Neural cell (in vitro differentiated cells): ENCODE results near the gene ZNF18. TPM values are rescaled to one million over a fixed set of nuclear protein-coding genes. Genes with fewer than 3 reads are reported as not detected.

Experiments used
- H2AFZ ChIP-seq: fragments of 200-600, 300-800 bp; sonication (generic), shearing (Covaris generic); 2 replicates; pipeline ENCODE4 v1.6.0; 2014; ENCODE audit warnings: low read depth, mild to moderate bottlenecking, antibody characterized with exemption, low read length, moderate library complexity
- H3F3A ChIP-seq: fragments of 200-600 bp; shearing (Covaris generic); 2 replicates; pipeline ENCODE4 v1.6.1; 2016; ENCODE audit warnings: mild to moderate bottlenecking, moderate library complexity, mixed read lengths, antibody characterized with exemption, low read length; ENCODE audit not compliant: insufficient read depth, poor library complexity, severe bottlenecking
- H3K27ac ChIP-seq: fragments of 200-600, 300-800 bp; sonication (generic), shearing (Covaris generic); 2 replicates; pipeline ENCODE4 v1.5.1; 2014; ENCODE audit warnings: mild to moderate bottlenecking, low read length, moderate library complexity
- H3K27me3 ChIP-seq: fragments of 300-800, 200-600 bp; sonication (generic), shearing (Covaris generic); 2 replicates; pipeline ENCODE4 v1.6.0; 2014; ENCODE audit warnings: mild to moderate bottlenecking, low read depth, low read length, moderate library complexity; ENCODE audit not compliant: insufficient read depth
- H3K36me3 ChIP-seq: fragments of 300-800, 200-600 bp; sonication (generic), shearing (Covaris generic); 2 replicates; pipeline ENCODE4 v1.5.1; 2014; ENCODE audit warnings: mild to moderate bottlenecking, antibody characterized with exemption, low read length, moderate library complexity; ENCODE audit not compliant: insufficient read depth
- H3K4me2 ChIP-seq: fragments of 300-800, 200-600 bp; sonication (generic), shearing (Covaris generic); 2 replicates; pipeline ENCODE4 v1.6.0; 2014; ENCODE audit warnings: mild to moderate bottlenecking, low read length
- H3K4me3 ChIP-seq: fragments of 300-800, 200-600 bp; sonication (generic), shearing (Covaris generic); 2 replicates; pipeline ENCODE4 v1.5.1; 2014; ENCODE audit warnings: mild to moderate bottlenecking, low read length, moderate library complexity
- H3K79me2 ChIP-seq: fragments of 200-600 bp; shearing (Covaris generic); replicated peaks from 2 replicates; pipeline ENCODE4 v1.6.0; 2014; ENCODE audit warnings: mild to moderate bottlenecking, low read length, moderate library complexity; ENCODE audit not compliant: insufficient read depth
- H3K9ac ChIP-seq: fragments of 300-800, 200-600 bp; sonication (generic), shearing (Covaris generic); 2 replicates; pipeline ENCODE4 v1.6.1; 2016; ENCODE audit warnings: mild to moderate bottlenecking, low read length, mixed read lengths
- H3K9me2 ChIP-seq: fragments of 200-600 bp; shearing (Covaris generic); 2 replicates; pipeline ENCODE4 v1.6.1; 2016; ENCODE audit warnings: mild to moderate bottlenecking, low read length, mixed read lengths; ENCODE audit not compliant: insufficient read depth
- H3K9me3 ChIP-seq: fragments of 200-600, 300-800 bp; sonication (generic), shearing (Covaris generic); 2 replicates; pipeline ENCODE4 v1.6.1; 2016; ENCODE audit warnings: mild to moderate bottlenecking, mixed run types, low read length, moderate library complexity, mixed read lengths
- H4K20me1 ChIP-seq: fragments of 200-600 bp; shearing (Covaris generic); 2 replicates; pipeline ENCODE4 v1.6.1; 2016; ENCODE audit warnings: mild to moderate bottlenecking, mixed run types; ENCODE audit not compliant: insufficient read depth
- EP300 ChIP-seq: fragments of 450-650 bp; conservative IDR thresholded peaks from 2 replicates; pipeline ENCODE4 v1.6.1; 2014; ENCODE audit warnings: antibody characterized with exemption, mild to moderate bottlenecking, moderate library complexity; ENCODE audit not compliant: poor library complexity, severe bottlenecking
- EZH2 ChIP-seq: fragments of 200-600, 300-800 bp; shearing (Covaris generic), sonication (generic); IDR thresholded peaks from 2 replicates; pipeline ENCODE4 v1.6.1; 2014; ENCODE audit warnings: antibody characterized with exemption, low read length, borderline replicate concordance, mild to moderate bottlenecking; ENCODE audit not compliant: insufficient read depth, poor library complexity, severe bottlenecking
- MXI1 ChIP-seq: fragments of 450-650 bp; conservative IDR thresholded peaks from 2 replicates; pipeline ENCODE4 v1.6.1; 2014; ENCODE audit warnings: antibody characterized with exemption, mild to moderate bottlenecking; ENCODE audit not compliant: poor library complexity, severe bottlenecking
- POLR2AphosphoS5 ChIP-seq: IDR thresholded peaks from 2 replicates; pipeline ENCODE4 v1.6.1; 2012
- RAD21 ChIP-seq: fragments of 450-650 bp; conservative IDR thresholded peaks from 2 replicates; pipeline ENCODE4 v1.6.1; 2014; ENCODE audit warnings: antibody characterized with exemption, mild to moderate bottlenecking, moderate library complexity
- SMC3 ChIP-seq: fragments of 450-650 bp; conservative IDR thresholded peaks from 2 replicates; pipeline ENCODE4 v1.6.1; 2014; ENCODE audit warnings: antibody characterized with exemption, mild to moderate bottlenecking, moderate library complexity; ENCODE audit not compliant: poor library complexity
- TAF1 ChIP-seq: IDR thresholded peaks from 2 replicates; pipeline ENCODE4 v1.6.1; 2012; ENCODE audit warnings: low read depth
- polyA plus RNA-seq: library from polyadenylated mRNA; depleted of rRNA; stranded (reverse); fragments of >200 nt; gene quantifications from 2 replicates; pipeline ENCODE4 v1.2.3, GENCODE V29; 2014
- TF ChIP-seq, protein P1 (sequence below): IDR thresholded peaks from 2 replicates; pipeline ENCODE4 v1.6.1; 2012; ENCODE audit warnings: borderline replicate concordance
- TF ChIP-seq, protein P2 (sequence below): fragments of 450-650 bp; IDR thresholded peaks from 2 replicates; pipeline ENCODE4 v1.5.1; 2014; ENCODE audit warnings: antibody characterized with exemption, mild to moderate bottlenecking, moderate library complexity; ENCODE audit not compliant: poor library complexity, severe bottlenecking

Gene ZNF18
- polyA plus RNA-seq, 1 donor from 2014 or later = 18.6 TPM

DNA sequence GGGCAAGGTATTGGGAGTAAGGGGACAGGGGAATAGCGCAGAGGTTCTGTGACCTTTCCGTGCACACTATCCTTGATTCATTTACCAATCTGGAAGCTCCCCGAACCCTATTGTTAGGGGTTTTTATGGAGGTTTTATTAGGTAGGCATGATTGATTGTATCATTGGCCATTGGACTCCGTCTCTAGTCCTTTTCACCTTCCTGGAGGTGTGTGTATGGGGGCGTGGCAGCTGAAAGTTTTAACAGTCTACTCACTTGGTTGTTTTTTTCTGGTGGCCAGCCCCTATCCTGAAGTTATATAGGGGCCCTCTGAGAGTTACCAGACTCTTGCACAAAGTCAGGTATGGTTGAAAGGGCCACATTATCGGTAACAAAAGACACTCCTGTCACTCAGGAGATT, 46.4 kb upstream of the ZNF18 start:
- Histone ChIP-seq H3K79me2 (peaks cover 81% of the 10 kb centered on the region), H3K27ac (no peak overlapping the region), H2AFZ (no peak overlapping the region), H3F3A (no peaks in the 10 kb centered on the region), H4K20me1 (no peaks in the 10 kb centered on the region), H3K4me3 (no peak overlapping the region), H3K9me2 (no peaks in the 10 kb centered on the region), H3K9me3 (no peaks in the 10 kb centered on the region), H3K9ac (no peak overlapping the region), H3K4me2 (no peak overlapping the region), H3K27me3 (no peaks in the 10 kb centered on the region), H3K36me3 (no peaks in the 10 kb centered on the region)
- TF ChIP-seq RAD21 = no peak
- TF ChIP-seq, protein P1, sequence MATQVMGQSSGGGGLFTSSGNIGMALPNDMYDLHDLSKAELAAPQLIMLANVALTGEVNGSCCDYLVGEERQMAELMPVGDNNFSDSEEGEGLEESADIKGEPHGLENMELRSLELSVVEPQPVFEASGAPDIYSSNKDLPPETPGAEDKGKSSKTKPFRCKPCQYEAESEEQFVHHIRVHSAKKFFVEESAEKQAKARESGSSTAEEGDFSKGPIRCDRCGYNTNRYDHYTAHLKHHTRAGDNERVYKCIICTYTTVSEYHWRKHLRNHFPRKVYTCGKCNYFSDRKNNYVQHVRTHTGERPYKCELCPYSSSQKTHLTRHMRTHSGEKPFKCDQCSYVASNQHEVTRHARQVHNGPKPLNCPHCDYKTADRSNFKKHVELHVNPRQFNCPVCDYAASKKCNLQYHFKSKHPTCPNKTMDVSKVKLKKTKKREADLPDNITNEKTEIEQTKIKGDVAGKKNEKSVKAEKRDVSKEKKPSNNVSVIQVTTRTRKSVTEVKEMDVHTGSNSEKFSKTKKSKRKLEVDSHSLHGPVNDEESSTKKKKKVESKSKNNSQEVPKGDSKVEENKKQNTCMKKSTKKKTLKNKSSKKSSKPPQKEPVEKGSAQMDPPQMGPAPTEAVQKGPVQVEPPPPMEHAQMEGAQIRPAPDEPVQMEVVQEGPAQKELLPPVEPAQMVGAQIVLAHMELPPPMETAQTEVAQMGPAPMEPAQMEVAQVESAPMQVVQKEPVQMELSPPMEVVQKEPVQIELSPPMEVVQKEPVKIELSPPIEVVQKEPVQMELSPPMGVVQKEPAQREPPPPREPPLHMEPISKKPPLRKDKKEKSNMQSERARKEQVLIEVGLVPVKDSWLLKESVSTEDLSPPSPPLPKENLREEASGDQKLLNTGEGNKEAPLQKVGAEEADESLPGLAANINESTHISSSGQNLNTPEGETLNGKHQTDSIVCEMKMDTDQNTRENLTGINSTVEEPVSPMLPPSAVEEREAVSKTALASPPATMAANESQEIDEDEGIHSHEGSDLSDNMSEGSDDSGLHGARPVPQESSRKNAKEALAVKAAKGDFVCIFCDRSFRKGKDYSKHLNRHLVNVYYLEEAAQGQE = no peak
- no peak for TF ChIP-seq SMC3
- no peak for TF ChIP-seq MXI1
- TF ChIP-seq EP300 = no peak
- TF ChIP-seq EZH2 = no peak
- no peak for TF ChIP-seq POLR2AphosphoS5

DNA sequence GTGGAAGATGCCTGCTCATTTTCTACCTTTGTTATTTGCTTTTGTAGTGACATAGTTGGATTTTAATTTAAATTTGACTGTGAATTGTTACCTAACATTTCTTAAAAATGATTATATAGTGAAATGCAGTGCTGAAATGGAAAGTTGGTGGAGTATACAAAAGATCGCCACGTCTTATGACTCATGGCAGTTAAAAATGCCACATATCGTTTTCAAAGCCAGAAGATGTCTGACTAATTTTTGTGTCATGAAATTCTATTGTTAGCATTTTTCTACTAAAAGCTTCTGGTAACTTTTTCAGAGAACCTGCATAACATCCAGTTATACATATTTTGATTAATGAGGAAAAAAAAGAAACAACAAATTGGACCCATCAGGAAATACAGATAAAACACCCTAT, 44.0 kb upstream of the ZNF18 start:
- no peak overlapping the region for H3K27ac ChIP-seq
- no peak overlapping the region for H3K4me2 ChIP-seq
- no peak overlapping the region for H3K4me3 ChIP-seq
- H3K79me2 ChIP-seq = peaks cover 91% of the 10 kb centered on the region
- TF ChIP-seq, protein P1 = no peak
- TF ChIP-seq MXI1 = no peak
- no peak for TF ChIP-seq EZH2
- no peak for TF ChIP-seq TAF1
- no peak for TF ChIP-seq RAD21
- TF ChIP-seq, protein P2, sequence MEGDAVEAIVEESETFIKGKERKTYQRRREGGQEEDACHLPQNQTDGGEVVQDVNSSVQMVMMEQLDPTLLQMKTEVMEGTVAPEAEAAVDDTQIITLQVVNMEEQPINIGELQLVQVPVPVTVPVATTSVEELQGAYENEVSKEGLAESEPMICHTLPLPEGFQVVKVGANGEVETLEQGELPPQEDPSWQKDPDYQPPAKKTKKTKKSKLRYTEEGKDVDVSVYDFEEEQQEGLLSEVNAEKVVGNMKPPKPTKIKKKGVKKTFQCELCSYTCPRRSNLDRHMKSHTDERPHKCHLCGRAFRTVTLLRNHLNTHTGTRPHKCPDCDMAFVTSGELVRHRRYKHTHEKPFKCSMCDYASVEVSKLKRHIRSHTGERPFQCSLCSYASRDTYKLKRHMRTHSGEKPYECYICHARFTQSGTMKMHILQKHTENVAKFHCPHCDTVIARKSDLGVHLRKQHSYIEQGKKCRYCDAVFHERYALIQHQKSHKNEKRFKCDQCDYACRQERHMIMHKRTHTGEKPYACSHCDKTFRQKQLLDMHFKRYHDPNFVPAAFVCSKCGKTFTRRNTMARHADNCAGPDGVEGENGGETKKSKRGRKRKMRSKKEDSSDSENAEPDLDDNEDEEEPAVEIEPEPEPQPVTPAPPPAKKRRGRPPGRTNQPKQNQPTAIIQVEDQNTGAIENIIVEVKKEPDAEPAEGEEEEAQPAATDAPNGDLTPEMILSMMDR = no peak
- TF ChIP-seq EP300 = no peak
- no peak for TF ChIP-seq SMC3
- no peak for TF ChIP-seq POLR2AphosphoS5
- no peaks in the 10 kb centered on the region for H3K9me2 ChIP-seq
- H3K9me3 ChIP-seq = no peaks in the 10 kb centered on the region
- no peaks in the 10 kb centered on the region for H3K27me3 ChIP-seq
- no peaks in the 10 kb centered on the region for H3F3A ChIP-seq
- no peak overlapping the region for H2AFZ ChIP-seq
- no peaks in the 10 kb centered on the region for H3K36me3 ChIP-seq
- no peaks in the 10 kb centered on the region for H4K20me1 ChIP-seq
- H3K9ac ChIP-seq = no peak overlapping the region
